ENCODE measurements around the gene LRFN5. TPM values are rescaled to one million over a fixed set of nuclear protein-coding genes. Genes with fewer than 3 reads are reported as not detected.

LRFN5 gene
- total RNA-seq, 1 experiment from 2014 or later = 15.8 TPM

DNA sequence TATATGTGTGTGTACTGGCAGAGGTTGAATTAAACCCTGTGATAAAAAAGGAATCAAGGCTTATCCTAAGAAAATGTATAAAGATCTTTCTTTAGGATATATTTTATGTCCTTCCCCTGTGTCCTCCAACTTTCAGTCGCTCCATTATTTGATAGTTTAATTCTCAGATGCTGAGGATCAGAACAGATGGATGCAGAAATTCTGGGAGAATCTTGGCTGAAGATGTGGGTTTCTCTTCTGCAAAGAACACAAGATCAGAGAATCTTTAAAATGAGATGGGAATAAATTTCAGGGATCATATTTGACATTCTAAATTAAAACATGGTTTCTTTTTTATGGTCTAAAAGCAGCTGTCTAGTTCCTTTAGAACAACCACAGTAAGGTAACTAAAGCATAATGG lies 37.9 kb downstream of the LRFN5 start (continued):
- TF ChIP-seq, protein P1, sequence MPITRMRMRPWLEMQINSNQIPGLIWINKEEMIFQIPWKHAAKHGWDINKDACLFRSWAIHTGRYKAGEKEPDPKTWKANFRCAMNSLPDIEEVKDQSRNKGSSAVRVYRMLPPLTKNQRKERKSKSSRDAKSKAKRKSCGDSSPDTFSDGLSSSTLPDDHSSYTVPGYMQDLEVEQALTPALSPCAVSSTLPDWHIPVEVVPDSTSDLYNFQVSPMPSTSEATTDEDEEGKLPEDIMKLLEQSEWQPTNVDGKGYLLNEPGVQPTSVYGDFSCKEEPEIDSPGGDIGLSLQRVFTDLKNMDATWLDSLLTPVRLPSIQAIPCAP (CRISPR knock-in tag; IDR thresholded peaks at IDR 0.05) = no peak

DNA sequence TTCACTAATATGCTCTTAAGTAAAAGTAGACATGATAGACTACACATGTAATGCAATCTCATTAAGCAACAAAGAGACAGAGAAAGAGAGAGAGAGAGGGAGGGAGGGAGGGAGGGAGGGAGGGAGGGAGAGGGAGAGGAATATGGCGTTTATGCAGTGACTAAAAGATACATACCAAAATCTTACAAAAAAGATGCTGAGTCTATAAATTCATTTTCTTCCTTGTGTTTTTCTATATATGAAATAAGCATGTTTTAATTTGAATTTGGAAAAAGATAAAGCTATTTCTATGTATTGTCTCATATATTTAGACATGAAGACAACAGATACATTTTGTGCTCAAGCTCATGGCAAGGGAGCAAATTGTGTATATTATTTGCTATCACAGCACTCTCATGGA lies 44.1 kb downstream of the LRFN5 start:
- H3K9me3 Mint-ChIP-seq = no peaks in the 10 kb centered on the region
- H3K36me3 Mint-ChIP-seq = no peaks in the 10 kb centered on the region
- peaks cover 3% of the 10 kb centered on the region; the same call in 1 of the 2 replicates for H3K4me1 Mint-ChIP-seq
- no peak for ATAC-seq
- POLR2A ChIA-PET = no interaction called here
- CTCF ChIA-PET = interaction anchor here (0.7 kb wide), 1 partner anchor 573 kb away, joined by 3 read pairs; no protein-coding TSS in a partner anchor
- no peak overlapping the region for H3K4me3 Mint-ChIP-seq
- no peak for TF ChIP-seq ETV6 (CRISPR knock-in tag; IDR thresholded peaks at IDR 0.05)
- TF ChIP-seq, protein P2, sequence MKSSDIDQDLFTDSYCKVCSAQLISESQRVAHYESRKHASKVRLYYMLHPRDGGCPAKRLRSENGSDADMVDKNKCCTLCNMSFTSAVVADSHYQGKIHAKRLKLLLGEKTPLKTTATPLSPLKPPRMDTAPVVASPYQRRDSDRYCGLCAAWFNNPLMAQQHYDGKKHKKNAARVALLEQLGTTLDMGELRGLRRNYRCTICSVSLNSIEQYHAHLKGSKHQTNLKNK (CRISPR knock-in tag; IDR thresholded peaks at IDR 0.05) = no peak
- no peak for TF ChIP-seq MXD4 (CRISPR knock-in tag; IDR thresholded peaks at IDR 0.05; ENCODE audit: borderline replicate concordance)
- no peak for TF ChIP-seq NR2C2 (CRISPR knock-in tag; IDR thresholded peaks at IDR 0.05)
- no peak for TF ChIP-seq CBFB (CRISPR knock-in tag; IDR thresholded peaks at IDR 0.05; ENCODE audit: low read depth)
- no peak for TF ChIP-seq NFYB (CRISPR knock-in tag; conservative IDR thresholded peaks at IDR 0.05; ENCODE audit: low read depth)
- no peak for DNase-seq (ENCODE audit: low spot score)
- H3K27ac Mint-ChIP-seq = no peak overlapping the region
- H3K27me3 Mint-ChIP-seq (ENCODE audit: low read depth) = no peaks in the 10 kb centered on the region

DNA sequence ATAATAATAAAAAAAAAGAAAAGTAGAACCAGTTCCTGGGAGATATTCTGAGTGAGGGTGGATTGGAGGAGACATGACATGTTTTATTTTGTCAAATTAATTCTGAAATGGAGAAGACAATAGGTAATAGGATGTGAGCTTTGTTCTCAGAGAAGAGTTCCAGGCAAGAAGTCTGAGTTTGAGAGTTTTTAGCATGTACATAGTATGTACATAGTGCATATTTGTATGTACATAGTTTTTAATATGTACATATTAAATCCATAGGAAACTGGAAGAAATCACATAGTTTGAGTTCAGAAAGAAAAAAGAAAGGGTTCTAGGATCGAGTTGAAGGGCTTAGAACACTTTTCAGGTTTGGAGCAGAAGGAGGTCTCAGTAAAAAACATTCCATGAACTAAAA lies 47.5 kb downstream of the LRFN5 start:
- no peak overlapping the region for H3K4me3 Mint-ChIP-seq

More for the DNA sequence above, 47.5 kb downstream of the LRFN5 start:
- ATAC-seq (no peak), DNase-seq (ENCODE audit: low spot score) (no peak)
- Mint-ChIP-seq H3K4me1 (peaks cover 3% of the 10 kb centered on the region; the same call in 1 of the 2 replicates), H3K36me3 (no peaks in the 10 kb centered on the region), H3K27me3 (ENCODE audit: low read depth) (no peaks in the 10 kb centered on the region), H3K27ac (no peak overlapping the region), H3K9me3 (peaks cover 2% of the 10 kb centered on the region)
- ChIA-PET CTCF (no interaction called here), POLR2A (no interaction called here)
- TF ChIP-seq KAT7 (CRISPR knock-in tag; IDR thresholded peaks at IDR 0.05; ENCODE audit: borderline replicate concordance) (no peak), ATF1 (CRISPR knock-in tag; IDR thresholded peaks at IDR 0.05) (no peak), SMAD3 (CRISPR knock-in tag; IDR thresholded peaks at IDR 0.05; ENCODE audit: borderline replicate concordance) (no peak), CREM (CRISPR knock-in tag; IDR thresholded peaks at IDR 0.05) (no peak), FOXJ3 (CRISPR knock-in tag; IDR thresholded peaks at IDR 0.05; ENCODE audit: borderline replicate concordance) (no peak), MXD4 (CRISPR knock-in tag; IDR thresholded peaks at IDR 0.05; ENCODE audit: borderline replicate concordance) (no peak), RORB (CRISPR knock-in tag; IDR thresholded peaks at IDR 0.05) (no peak), FOXP1 (CRISPR knock-in tag; IDR thresholded peaks at IDR 0.05; ENCODE audit: borderline replicate concordance) (no peak), TCF7 (CRISPR knock-in tag; IDR thresholded peaks at IDR 0.05; ENCODE audit: low read depth) (no peak), ZNF317 (CRISPR knock-in tag; IDR thresholded peaks at IDR 0.05; ENCODE audit: borderline replicate concordance, low read depth) (no peak), ELF4 (CRISPR knock-in tag; IDR thresholded peaks at IDR 0.05; ENCODE audit: low read depth) (no peak), ZNF423 (CRISPR knock-in tag; IDR thresholded peaks at IDR 0.05) (no peak), NFYB (CRISPR knock-in tag; conservative IDR thresholded peaks at IDR 0.05; ENCODE audit: low read depth) (no peak)
- TF ChIP-seq, protein P3, sequence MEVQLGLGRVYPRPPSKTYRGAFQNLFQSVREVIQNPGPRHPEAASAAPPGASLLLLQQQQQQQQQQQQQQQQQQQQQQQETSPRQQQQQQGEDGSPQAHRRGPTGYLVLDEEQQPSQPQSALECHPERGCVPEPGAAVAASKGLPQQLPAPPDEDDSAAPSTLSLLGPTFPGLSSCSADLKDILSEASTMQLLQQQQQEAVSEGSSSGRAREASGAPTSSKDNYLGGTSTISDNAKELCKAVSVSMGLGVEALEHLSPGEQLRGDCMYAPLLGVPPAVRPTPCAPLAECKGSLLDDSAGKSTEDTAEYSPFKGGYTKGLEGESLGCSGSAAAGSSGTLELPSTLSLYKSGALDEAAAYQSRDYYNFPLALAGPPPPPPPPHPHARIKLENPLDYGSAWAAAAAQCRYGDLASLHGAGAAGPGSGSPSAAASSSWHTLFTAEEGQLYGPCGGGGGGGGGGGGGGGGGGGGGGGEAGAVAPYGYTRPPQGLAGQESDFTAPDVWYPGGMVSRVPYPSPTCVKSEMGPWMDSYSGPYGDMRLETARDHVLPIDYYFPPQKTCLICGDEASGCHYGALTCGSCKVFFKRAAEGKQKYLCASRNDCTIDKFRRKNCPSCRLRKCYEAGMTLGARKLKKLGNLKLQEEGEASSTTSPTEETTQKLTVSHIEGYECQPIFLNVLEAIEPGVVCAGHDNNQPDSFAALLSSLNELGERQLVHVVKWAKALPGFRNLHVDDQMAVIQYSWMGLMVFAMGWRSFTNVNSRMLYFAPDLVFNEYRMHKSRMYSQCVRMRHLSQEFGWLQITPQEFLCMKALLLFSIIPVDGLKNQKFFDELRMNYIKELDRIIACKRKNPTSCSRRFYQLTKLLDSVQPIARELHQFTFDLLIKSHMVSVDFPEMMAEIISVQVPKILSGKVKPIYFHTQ (CRISPR knock-in tag; IDR thresholded peaks at IDR 0.05) = no peak
- TF ChIP-seq, protein P4, sequence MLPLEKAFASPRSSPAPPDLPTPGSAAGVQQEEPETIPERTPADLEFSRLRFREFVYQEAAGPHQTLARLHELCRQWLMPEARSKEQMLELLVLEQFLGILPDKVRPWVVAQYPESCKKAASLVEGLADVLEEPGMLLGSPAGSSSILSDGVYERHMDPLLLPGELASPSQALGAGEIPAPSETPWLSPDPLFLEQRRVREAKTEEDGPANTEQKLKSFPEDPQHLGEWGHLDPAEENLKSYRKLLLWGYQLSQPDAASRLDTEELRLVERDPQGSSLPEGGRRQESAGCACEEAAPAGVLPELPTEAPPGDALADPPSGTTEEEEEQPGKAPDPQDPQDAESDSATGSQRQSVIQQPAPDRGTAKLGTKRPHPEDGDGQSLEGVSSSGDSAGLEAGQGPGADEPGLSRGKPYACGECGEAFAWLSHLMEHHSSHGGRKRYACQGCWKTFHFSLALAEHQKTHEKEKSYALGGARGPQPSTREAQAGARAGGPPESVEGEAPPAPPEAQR (CRISPR knock-in tag; IDR thresholded peaks at IDR 0.05) = no peak
- TF ChIP-seq, protein P5, sequence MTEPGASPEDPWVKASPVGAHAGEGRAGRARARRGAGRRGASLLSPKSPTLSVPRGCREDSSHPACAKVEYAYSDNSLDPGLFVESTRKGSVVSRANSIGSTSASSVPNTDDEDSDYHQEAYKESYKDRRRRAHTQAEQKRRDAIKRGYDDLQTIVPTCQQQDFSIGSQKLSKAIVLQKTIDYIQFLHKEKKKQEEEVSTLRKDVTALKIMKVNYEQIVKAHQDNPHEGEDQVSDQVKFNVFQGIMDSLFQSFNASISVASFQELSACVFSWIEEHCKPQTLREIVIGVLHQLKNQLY (CRISPR knock-in tag; IDR thresholded peaks at IDR 0.05) = no peak
- TF ChIP-seq, protein P6, sequence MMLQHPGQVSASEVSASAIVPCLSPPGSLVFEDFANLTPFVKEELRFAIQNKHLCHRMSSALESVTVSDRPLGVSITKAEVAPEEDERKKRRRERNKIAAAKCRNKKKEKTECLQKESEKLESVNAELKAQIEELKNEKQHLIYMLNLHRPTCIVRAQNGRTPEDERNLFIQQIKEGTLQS (CRISPR knock-in tag; conservative IDR thresholded peaks at IDR 0.05) = no peak
- TF ChIP-seq, protein P7, sequence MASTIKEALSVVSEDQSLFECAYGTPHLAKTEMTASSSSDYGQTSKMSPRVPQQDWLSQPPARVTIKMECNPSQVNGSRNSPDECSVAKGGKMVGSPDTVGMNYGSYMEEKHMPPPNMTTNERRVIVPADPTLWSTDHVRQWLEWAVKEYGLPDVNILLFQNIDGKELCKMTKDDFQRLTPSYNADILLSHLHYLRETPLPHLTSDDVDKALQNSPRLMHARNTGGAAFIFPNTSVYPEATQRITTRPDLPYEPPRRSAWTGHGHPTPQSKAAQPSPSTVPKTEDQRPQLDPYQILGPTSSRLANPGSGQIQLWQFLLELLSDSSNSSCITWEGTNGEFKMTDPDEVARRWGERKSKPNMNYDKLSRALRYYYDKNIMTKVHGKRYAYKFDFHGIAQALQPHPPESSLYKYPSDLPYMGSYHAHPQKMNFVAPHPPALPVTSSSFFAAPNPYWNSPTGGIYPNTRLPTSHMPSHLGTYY (CRISPR knock-in tag; IDR thresholded peaks at IDR 0.05) = no peak
